Measurements from ENCODE around the gene SETD1A.

The SETD1A gene

GRCh38 chr16:30985401-30986128 is 28.0 kb downstream of the SETD1A start:
- peak overlapping the region; percentile 88 for H3K27ac Mint-ChIP-seq
- intact Hi-C loops (cut with micrococcal nuclease), result loop anchor here (1.0 to 5.0 kb wide), 4 partner anchors 87 to 883 kb away; partner anchors contain the start of genes ZNF646, ZNF668 and ZNF843
- H3K36me3 Mint-ChIP-seq (ENCODE audit: low read depth), result peaks cover 74% of the 10 kb centered on the region
- no peaks in the 10 kb centered on the region for H3K27me3 Mint-ChIP-seq
- peaks cover 41% of the 10 kb centered on the region for H3K4me1 Mint-ChIP-seq (ENCODE audit: low read depth)
- no peaks in the 10 kb centered on the region for H3K9me3 Mint-ChIP-seq
- peak overlapping the region; percentile 86 for H3K4me3 Mint-ChIP-seq

- Mint-ChIP-seq H3K4me1 (ENCODE audit: low read depth) (peaks cover 41% of the 10 kb centered on the region), H3K36me3 (ENCODE audit: low read depth) (peaks cover 66% of the 10 kb centered on the region), H3K9me3 (no peaks in the 10 kb centered on the region), H3K27me3 (no peaks in the 10 kb centered on the region), H3K27ac (peak overlapping the region; percentile 88), H3K4me3 (peak overlapping the region; percentile 86)
- intact Hi-C loops (cut with micrococcal nuclease), result loop anchor here (5.0 kb wide), 1 partner anchor 86 kb away; the partner anchor contains the start of genes ZNF646 and ZNF668
Measured at GRCh38 chr16:30986129-30986991, 28.8 kb downstream of the SETD1A start.

- no peak overlapping the region for H3K4me3 Mint-ChIP-seq
- peaks cover 53% of the 10 kb centered on the region for H3K36me3 Mint-ChIP-seq (ENCODE audit: low read depth)
- no peak overlapping the region for H3K27ac Mint-ChIP-seq
- intact Hi-C loops (cut with micrococcal nuclease), result loop anchor here (5.0 kb wide), 1 partner anchor 85 kb away; the partner anchor contains the start of genes ZNF646 and ZNF668
- peaks cover 47% of the 10 kb centered on the region for H3K4me1 Mint-ChIP-seq (ENCODE audit: low read depth)
- H3K9me3 Mint-ChIP-seq, result no peaks in the 10 kb centered on the region
- no peaks in the 10 kb centered on the region for H3K27me3 Mint-ChIP-seq
Measured at GRCh38 chr16:30987581-30988190, 30.1 kb downstream of the SETD1A start.

GRCh38 chr16:30989469-30990047 is 32.0 kb downstream of the SETD1A start:
- Mint-ChIP-seq H3K4me3 (no peak overlapping the region), H3K4me1 (ENCODE audit: low read depth) (peaks cover 53% of the 10 kb centered on the region), H3K27me3 (no peaks in the 10 kb centered on the region), H3K9me3 (no peaks in the 10 kb centered on the region), H3K36me3 (ENCODE audit: low read depth) (peaks cover 34% of the 10 kb centered on the region), H3K27ac (peak overlapping the region; percentile 56)
- intact Hi-C loops (cut with micrococcal nuclease), result loop anchor here (5.0 kb wide), 1 partner anchor 83 kb away; the partner anchor contains the start of genes ZNF646 and ZNF668

DNA sequence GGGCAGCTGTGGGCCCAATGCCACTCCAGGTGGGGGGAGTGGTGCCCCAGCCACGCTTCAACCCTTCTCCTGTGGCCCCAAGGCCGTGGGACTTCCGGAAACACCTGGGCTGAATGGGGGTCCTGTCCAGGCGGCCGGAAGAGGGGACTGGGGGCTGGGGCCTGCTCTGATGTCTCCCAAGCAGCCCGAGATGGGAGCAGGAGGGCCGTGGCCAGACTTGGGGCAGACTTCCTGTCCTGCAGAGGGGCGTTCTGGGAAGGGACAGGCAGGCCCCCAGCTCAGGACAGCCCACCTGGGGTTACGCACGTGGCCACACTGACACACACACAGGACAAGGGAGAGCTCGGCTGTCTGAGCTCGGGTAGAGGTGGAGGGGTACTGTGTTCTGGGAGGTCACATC is 32.6 kb downstream of the SETD1A start:
- Mint-ChIP-seq H3K9me3 (no peaks in the 10 kb centered on the region), H3K36me3 (ENCODE audit: low read depth) (peaks cover 30% of the 10 kb centered on the region), H3K27me3 (no peaks in the 10 kb centered on the region), H3K27ac (no peak overlapping the region), H3K4me1 (ENCODE audit: low read depth) (peaks cover 50% of the 10 kb centered on the region), H3K4me3 (no peak overlapping the region)
- intact Hi-C loops (cut with micrococcal nuclease), result no loop called here

DNA sequence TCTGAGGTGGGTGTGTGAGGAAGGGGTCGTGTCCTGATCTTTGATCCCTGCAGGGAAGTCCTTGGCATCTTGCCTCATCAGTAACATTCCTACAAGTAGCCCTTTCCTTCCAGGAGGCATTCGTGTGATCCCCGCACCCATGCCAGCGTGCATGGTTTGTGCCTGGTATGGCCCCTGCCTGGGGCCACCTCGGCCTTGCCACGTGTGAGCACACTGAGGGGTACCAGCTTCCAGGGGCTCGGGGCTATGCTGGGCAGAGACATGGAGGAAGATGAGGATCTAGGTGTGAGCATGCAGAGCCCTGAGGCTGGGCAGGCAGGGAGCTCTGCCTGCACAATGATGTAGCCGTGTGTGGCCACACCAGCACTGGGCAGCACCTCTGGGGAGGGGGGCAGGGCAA is 33.5 kb downstream of the SETD1A start:
- intact Hi-C loops (cut with micrococcal nuclease), result no loop called here
- no peak overlapping the region for H3K4me3 Mint-ChIP-seq
- H3K36me3 Mint-ChIP-seq (ENCODE audit: low read depth), result peaks cover 28% of the 10 kb centered on the region

DNA sequence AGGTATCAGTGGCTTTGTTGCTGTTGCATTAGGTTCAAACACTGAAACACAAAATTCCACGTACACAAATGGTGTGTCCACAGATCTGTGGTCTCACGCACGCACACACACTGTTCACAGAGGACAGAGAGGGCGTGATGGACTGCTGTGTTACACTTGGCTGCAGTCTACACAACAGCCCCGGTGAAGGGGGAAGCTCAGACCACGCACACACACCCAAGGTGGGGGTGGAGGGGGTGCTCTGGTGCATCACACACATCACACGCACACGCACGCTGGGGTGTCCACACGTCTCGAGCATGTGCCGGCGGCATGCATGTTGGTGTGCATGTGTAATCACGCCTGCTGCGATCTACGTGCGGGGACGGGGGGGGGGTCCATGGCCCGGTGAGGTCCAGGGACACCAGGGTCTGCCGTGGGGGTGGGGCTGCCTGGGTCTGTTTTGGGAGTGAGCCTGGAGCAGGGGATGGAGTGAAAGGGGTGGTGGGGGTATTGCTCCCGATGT is 34.8 kb downstream of the SETD1A start:
- Mint-ChIP-seq H3K36me3 (ENCODE audit: low read depth) (peaks cover 23% of the 10 kb centered on the region), H3K4me3 (no peak overlapping the region), H3K9me3 (no peaks in the 10 kb centered on the region), H3K27ac (no peak overlapping the region), H3K4me1 (ENCODE audit: low read depth) (peaks cover 43% of the 10 kb centered on the region), H3K27me3 (no peaks in the 10 kb centered on the region)
- intact Hi-C loops (cut with micrococcal nuclease), result no loop called here

More for the DNA sequence above, 33.5 kb downstream of the SETD1A start:
- H3K4me1 Mint-ChIP-seq (ENCODE audit: low read depth), result peaks cover 41% of the 10 kb centered on the region
- no peaks in the 10 kb centered on the region for H3K9me3 Mint-ChIP-seq
- H3K27me3 Mint-ChIP-seq, result no peaks in the 10 kb centered on the region
- no peak overlapping the region for H3K27ac Mint-ChIP-seq

GRCh38 chr16:30992931-30993816 is 35.6 kb downstream of the SETD1A start:
- Mint-ChIP-seq H3K36me3 (ENCODE audit: low read depth) (peaks cover 17% of the 10 kb centered on the region), H3K4me3 (no peak overlapping the region), H3K9me3 (no peaks in the 10 kb centered on the region), H3K27me3 (peaks cover 5% of the 10 kb centered on the region), H3K4me1 (ENCODE audit: low read depth) (peaks cover 48% of the 10 kb centered on the region), H3K27ac (peak overlapping the region; percentile 47)
- intact Hi-C loops (cut with micrococcal nuclease), result no loop called here

DNA sequence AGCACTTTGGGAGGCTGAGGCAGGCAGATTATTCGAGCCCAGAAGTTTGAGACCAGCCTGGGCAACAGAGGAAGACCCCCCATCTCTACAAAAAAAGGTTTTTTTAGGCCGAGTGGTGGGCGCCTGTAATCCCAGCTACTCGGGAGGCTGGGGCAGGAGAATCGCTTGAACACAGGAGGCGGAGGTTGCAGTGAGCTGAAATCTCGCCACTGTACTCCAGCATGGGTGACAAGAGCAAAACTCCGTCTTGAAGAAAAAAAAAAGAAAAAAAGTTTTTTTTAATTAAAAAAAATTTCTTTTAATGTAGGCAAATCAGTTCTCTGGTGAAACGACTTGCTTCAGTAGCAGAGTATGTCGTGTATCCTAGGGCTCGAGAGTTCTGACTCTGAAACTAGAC is 38.4 kb downstream of the SETD1A start:
- intact Hi-C loops (cut with micrococcal nuclease), result loop anchor here (2.0 kb wide), 1 partner anchor 37 kb away; the partner anchor contains the start of gene STX4
- Mint-ChIP-seq H3K4me3 (peak overlapping the region; percentile 75), H3K4me1 (ENCODE audit: low read depth) (peaks cover 36% of the 10 kb centered on the region), H3K27ac (peak overlapping the region; percentile 91), H3K27me3 (peaks cover 5% of the 10 kb centered on the region), H3K9me3 (no peaks in the 10 kb centered on the region), H3K36me3 (ENCODE audit: low read depth) (peaks cover 10% of the 10 kb centered on the region)

DNA sequence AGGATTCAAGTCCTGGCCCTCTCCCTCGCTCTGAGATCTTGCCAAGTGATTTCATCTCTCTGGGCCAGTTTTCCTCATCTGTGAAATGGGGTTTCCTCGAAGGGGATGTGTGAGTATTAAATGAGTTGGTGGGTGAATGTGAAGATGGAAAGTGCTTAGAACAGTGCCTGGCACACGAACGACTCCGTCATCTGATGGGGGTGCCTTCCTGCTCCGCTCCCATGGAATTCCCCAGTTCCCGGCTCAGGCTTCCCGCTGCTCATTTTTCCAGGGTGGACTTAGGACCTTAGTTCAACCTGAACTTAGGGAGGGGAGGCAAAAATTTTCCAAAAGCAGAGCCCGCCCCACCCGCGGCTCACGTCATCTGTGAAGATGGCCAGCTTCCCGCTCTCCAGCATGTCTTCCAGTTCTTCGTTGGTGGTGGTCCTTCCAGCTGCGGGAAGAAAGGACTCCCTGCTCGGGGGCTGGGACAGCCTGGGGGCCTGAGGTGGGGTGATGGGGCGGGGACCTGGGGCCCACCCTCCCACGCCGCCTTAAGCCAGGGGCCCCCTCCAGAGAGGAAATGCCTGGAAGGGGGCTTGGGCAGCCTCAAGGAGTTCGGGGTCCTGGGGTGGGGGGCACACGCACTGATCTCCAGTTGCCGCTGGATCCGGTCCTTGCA is 38.9 kb downstream of the SETD1A start:
- Mint-ChIP-seq H3K27me3 (peaks cover 6% of the 10 kb centered on the region), H3K9me3 (no peaks in the 10 kb centered on the region), H3K36me3 (ENCODE audit: low read depth) (peaks cover 10% of the 10 kb centered on the region), H3K4me1 (ENCODE audit: low read depth) (peaks cover 36% of the 10 kb centered on the region), H3K27ac (peak overlapping the region; percentile 91), H3K4me3 (peak overlapping the region; percentile 75)
- intact Hi-C loops (cut with micrococcal nuclease), result loop anchor here (2.0 kb wide), 1 partner anchor 36 kb away; the partner anchor contains the start of gene STX4

DNA sequence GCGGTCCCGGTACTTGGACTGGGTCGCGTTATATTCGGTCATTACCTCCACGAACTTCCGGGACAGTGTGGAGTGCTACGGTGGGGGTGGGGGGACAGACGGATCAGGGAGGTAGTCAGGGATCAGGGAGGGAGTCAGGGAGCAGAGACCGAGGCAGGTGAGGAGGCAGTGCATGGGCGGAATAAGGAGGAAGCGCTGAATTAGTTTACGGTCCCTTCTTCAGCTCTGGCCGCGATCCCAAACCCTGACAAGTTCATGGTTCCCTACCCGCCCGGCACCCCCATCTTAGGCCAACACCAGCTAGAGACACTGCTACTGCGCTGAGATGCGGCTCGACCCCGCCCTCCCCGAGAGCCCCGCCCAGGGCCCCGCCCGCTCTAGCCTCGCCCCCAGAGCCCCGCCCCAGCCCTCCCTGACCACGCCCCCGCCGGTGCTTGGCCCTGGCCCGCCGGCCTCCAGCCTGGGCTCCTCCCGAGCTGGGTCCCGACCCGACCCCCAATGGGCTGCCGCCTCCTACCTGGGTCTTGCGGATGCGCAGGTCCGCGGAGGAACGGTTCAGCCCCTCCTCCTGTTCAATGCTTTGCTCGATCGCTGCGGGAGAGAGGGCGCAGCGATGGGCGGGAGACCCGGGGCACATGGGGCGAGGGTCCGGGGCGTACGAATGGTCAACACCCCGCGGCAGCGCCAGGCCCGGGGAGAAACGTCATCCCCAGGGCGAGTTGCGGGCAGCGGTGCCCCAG is 39.6 kb downstream of the SETD1A start:
- H3K36me3 Mint-ChIP-seq (ENCODE audit: low read depth), result peaks cover 10% of the 10 kb centered on the region
- H3K27me3 Mint-ChIP-seq, result peaks cover 10% of the 10 kb centered on the region
- peak overlapping the region; percentile 75 for H3K4me3 Mint-ChIP-seq
- peaks cover 36% of the 10 kb centered on the region for H3K4me1 Mint-ChIP-seq (ENCODE audit: low read depth)
- peak overlapping the region; percentile 91 for H3K27ac Mint-ChIP-seq
- intact Hi-C loops (cut with micrococcal nuclease), result loop anchor here (2.0 kb wide), 1 partner anchor 36 kb away; the partner anchor contains the start of gene STX4
- no peaks in the 10 kb centered on the region for H3K9me3 Mint-ChIP-seq

Data from dendritic cell treated with granulocyte-macrophage colony-stimulating factor and Interleukin-4, amounts not matched to agents 40 ng/mL and 50 ng/mL, for 4 days (primary cell).